Measurements from ENCODE around the gene TPD52L1.

- TF ChIP-seq GATA3 (IDR thresholded peaks at IDR 0.05; ENCODE audit: low read depth, low read length): no peak
- no peak for TF ChIP-seq GATA2 (IDR thresholded peaks at IDR 0.05; ENCODE audit: low read depth, low read length)
These were observed 124.3 kb downstream of the TPD52L1 start for GRCh38 chr6:125277838-125278237.

Data from SH-SY5Y (cell line).